ENCODE data around the gene TEX52.

The TEX52 gene

GRCh38 chr12:2826721-2827515, 29.9 kb downstream of the TEX52 start:
- DNase-seq, result no peak

- DNase-seq, result no peak
These were observed 30.8 kb downstream of the TEX52 start for GRCh38 chr12:2826036-2826435.

GRCh38 chr12:2825132-2825531, 31.7 kb downstream of the TEX52 start:
- no peak for DNase-seq

GRCh38 chr12:2824541-2824940, 32.3 kb downstream of the TEX52 start:
- DNase-seq, result no peak

GRCh38 chr12:2823483-2823882, 33.4 kb downstream of the TEX52 start:
- no peak for DNase-seq

- no peak for DNase-seq
These were observed 36.4 kb downstream of the TEX52 start for GRCh38 chr12:2820432-2820831.

GRCh38 chr12:2819810-2820209, 37.0 kb downstream of the TEX52 start:
- DNase-seq, result no peak

- peak; percentile 57 to 61 for DNase-seq
These were observed 43.3 kb downstream of the TEX52 start for GRCh38 chr12:2813214-2814185.

- peak; percentile 99 for DNase-seq
These were observed 44.3 kb downstream of the TEX52 start, which contains the start of gene ITFG2 for GRCh38 chr12:2812290-2813213. TSS of gene ITFG2 (plus strand) at chr12:2812668. CDS start at chr12:2812761, 93 bp downstream.

GRCh38 chr12:2811801-2812200, 45.0 kb downstream of the TEX52 start:
- no peak for DNase-seq

GRCh38 chr12:2806700-2807099, 50.1 kb downstream of the TEX52 start:
- no peak for DNase-seq

GRCh38 chr12:2805143-2805520, 51.7 kb downstream of the TEX52 start:
- DNase-seq, result no peak

GRCh38 chr12:2804393-2805142, 52.3 kb downstream of the TEX52 start:
- no peak for DNase-seq

- DNase-seq, result no peak
These were observed 53.0 kb downstream of the TEX52 start for GRCh38 chr12:2803635-2804392.

GRCh38 chr12:2801044-2801783, 55.6 kb downstream of the TEX52 start:
- no peak for DNase-seq

GRCh38 chr12:2800046-2800570, 56.7 kb downstream of the TEX52 start:
- DNase-seq, result no peak

Measured in NCI-H1930 (cell line).